CD14-positive monocyte (primary cell): ENCODE measurements around the gene PSMD1. TPM values are rescaled to one million over a fixed set of nuclear protein-coding genes. Genes with fewer than 3 reads are reported as not detected.

Source experiments
- DNase-seq, 3 donors: peaks; one replicate each; pipeline ENCODE4 v3.0.0-alpha.2; 2011 to 2022
- H2AFZ ChIP-seq: 2 replicates; pipeline ENCODE4 v1.6.0; 2012; ENCODE audit warnings: mild to moderate bottlenecking, low read depth, low read length, inconsistent platforms; ENCODE audit not compliant: insufficient read depth, poor library complexity, severe bottlenecking
- H3K27ac ChIP-seq, 2 donors: 1 replicate in 1 of 2; 2 replicates in 1 of 2; pipeline ENCODE4 v1.5.1; 2012 to 2013; ENCODE audit warnings: low read length in 2 of 2, control low read depth in 1 of 2, inconsistent platforms in 1 of 2, low read depth in 1 of 2, mild to moderate bottlenecking in 1 of 2
- H3K27me3 ChIP-seq, 2 donors: one replicate each; pipeline versions ENCODE4 v1.6.0 to v1.6.1; 2011 to 2013; ENCODE audit warnings: low read length in 2 of 2; ENCODE audit not compliant: control insufficient read depth in 2 of 2, insufficient read depth in 2 of 2
- H3K36me3 ChIP-seq, 2 donors: replicated peaks in 1 of 2; 1 replicate in 1 of 2; 2 replicates in 1 of 2; pipeline versions ENCODE4 v1.5.1 to v1.6.1; 2012 to 2013; ENCODE audit warnings: low read length in 2 of 2, control low read depth in 1 of 2, inconsistent platforms in 1 of 2, mild to moderate bottlenecking in 1 of 2; ENCODE audit not compliant: insufficient read depth in 2 of 2, control insufficient read depth in 1 of 2
- H3K4me1 ChIP-seq, 2 donors: 1 replicate in 1 of 2; 2 replicates in 1 of 2; pipeline versions ENCODE4 v1.5.1 to v1.6.1; 2012 to 2013; ENCODE audit warnings: low read length in 2 of 2, control low read depth in 1 of 2, inconsistent platforms in 1 of 2, mild to moderate bottlenecking in 1 of 2, moderate library complexity in 1 of 2; ENCODE audit not compliant: insufficient read depth in 2 of 2, control insufficient read depth in 1 of 2
- H3K4me2 ChIP-seq: replicated peaks from 2 replicates; pipeline ENCODE3; 2012; ENCODE audit warnings: low read length, moderate library complexity, mild to moderate bottlenecking; ENCODE audit not compliant: poor library complexity, severe bottlenecking; ENCODE audit errors: extremely low read depth
- H3K4me3 ChIP-seq, 3 experiments: fragments of 200-600 bp in 1 of 3; sonication (generic) in 1 of 3; replicated peaks in 1 of 3; 1 replicate in 2 of 3; 2 replicates in 1 of 3; pipeline ENCODE4 v1.5.1; 2011 to 2013; ENCODE audit warnings: low read length in 3 of 3, mild to moderate bottlenecking in 3 of 3, control low read depth in 2 of 3, low read depth in 2 of 3, inconsistent platforms in 1 of 3, moderate library complexity in 1 of 3
- H3K79me2 ChIP-seq: 2 replicates; pipeline ENCODE4 v1.6.0; 2012; ENCODE audit warnings: mild to moderate bottlenecking, control low read depth, inconsistent platforms, low read length, moderate library complexity; ENCODE audit not compliant: insufficient read depth
- H3K9ac ChIP-seq: 2 replicates; pipeline ENCODE4 v1.6.0; 2017; ENCODE audit warnings: low read length, mild to moderate bottlenecking; ENCODE audit not compliant: insufficient read depth, poor library complexity, severe bottlenecking
- H3K9me3 ChIP-seq, 2 donors: replicated peaks in 1 of 2; 1 replicate in 1 of 2; 2 replicates in 1 of 2; pipeline versions ENCODE4 v1.5.1 to v1.6.1; 2012 to 2013; ENCODE audit warnings: low read length in 2 of 2, control low read depth in 1 of 2; ENCODE audit not compliant: control insufficient read depth in 1 of 2, insufficient read depth in 1 of 2
- H4K20me1 ChIP-seq: 2 replicates; pipeline ENCODE4 v1.6.0; 2012; ENCODE audit warnings: mild to moderate bottlenecking, low read length, control low read depth, moderate library complexity; ENCODE audit not compliant: insufficient read depth
- H3K27ac Mint-ChIP-seq, 7 donors: one replicate each; pipeline ENCODE4 v1.8.0; 2020; ENCODE audit warnings: mild to moderate bottlenecking in 7 of 7, mixed read lengths in 7 of 7, moderate library complexity in 6 of 7, inconsistent platforms in 2 of 7
- H3K27me3 Mint-ChIP-seq, 3 donors: one replicate each; pipeline ENCODE4 v1.8.0; 2021 to 2022; ENCODE audit warnings: low read depth in 3 of 3, mild to moderate bottlenecking in 3 of 3, mixed read lengths in 3 of 3, moderate library complexity in 3 of 3, inconsistent platforms in 1 of 3
- H3K36me3 Mint-ChIP-seq, 2 donors: one replicate each; pipeline ENCODE4 v1.8.0; 2020; ENCODE audit warnings: mixed read lengths in 2 of 2, inconsistent platforms in 1 of 2, mild to moderate bottlenecking in 1 of 2
- H3K4me1 Mint-ChIP-seq: one replicate; pipeline ENCODE4 v1.8.0; 2020; ENCODE audit warnings: mild to moderate bottlenecking, mixed read lengths
- H3K4me3 Mint-ChIP-seq, 2 donors: one replicate each; pipeline ENCODE4 v1.8.0; 2020; ENCODE audit warnings: mild to moderate bottlenecking in 2 of 2, mixed read lengths in 2 of 2, moderate library complexity in 1 of 2
- H3K9me3 Mint-ChIP-seq, 7 donors: one replicate each; pipeline ENCODE4 v1.8.0; 2020 to 2022; ENCODE audit warnings: mixed read lengths in 7 of 7, mild to moderate bottlenecking in 6 of 7, moderate library complexity in 6 of 7, inconsistent platforms in 2 of 7
- WGBS: methylation state at CpG from one replicate; pipeline ENCODE4 v1.1.5; 2013; ENCODE audit warnings: missing lambda C conversion rate; ENCODE audit not compliant: insufficient coverage; 5-methylcytosine and 5-hydroxymethylcytosine counted together
- intact Hi-C, 2 donors: fragments of 100-400 bp; cut with micrococcal nuclease; formaldehyde crosslinking; loops; one replicate each; pipeline versions ENCODE4 v1.15.0 to v1.15.1; 2023
- polyA plus RNA-seq, 3 donors: library from polyadenylated mRNA; depleted of rRNA in 1 of 3; unstranded in 2 of 3; stranded (reverse) in 1 of 3; fragments of 300-500 nt in 2 of 3; fragments of >200 nt in 1 of 3; fragmentation: Illumina TruSeq in 2 of 3; gene quantifications; 1 replicate in 2 of 3; 2 replicates in 1 of 3; pipeline ENCODE4 v1.2.3, GENCODE V29; 2012 to 2021
- TF ChIP-seq, protein P1 (sequence below): fragments of 200-600 bp; IDR thresholded peaks from one replicate; pipeline ENCODE4 v1.8.0; 2022; ENCODE audit warnings: antibody characterized with exemption, mild to moderate bottlenecking

The PSMD1 gene
- polyA plus RNA-seq, 3 donors, result 23.5 to 53.9 (median 37.7) TPM

DNA sequence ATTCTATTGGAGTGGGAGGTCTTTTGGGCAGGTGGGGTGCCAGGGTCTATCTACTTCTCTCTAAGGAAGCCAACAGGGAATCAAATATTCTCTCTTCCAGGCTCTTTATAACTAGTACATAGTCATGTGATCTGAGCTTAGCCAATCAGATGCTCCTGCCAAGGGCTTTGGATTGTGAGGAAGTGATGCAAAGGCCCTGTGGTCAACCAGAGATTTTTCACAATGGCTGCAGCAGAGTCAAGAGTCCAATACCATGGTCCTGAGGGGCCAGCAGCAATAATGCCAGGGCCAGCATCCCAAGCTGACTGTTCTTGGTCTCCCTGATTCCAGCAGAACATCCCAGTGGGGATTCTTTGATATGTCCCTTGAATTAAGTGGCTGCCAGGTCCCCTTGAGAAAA lies 27.8 kb upstream of the PSMD1 start:
- H3K36me3 ChIP-seq, result no peaks in the 10 kb centered on the region
- no peaks in the 10 kb centered on the region for H3K9me3 ChIP-seq
- H2AFZ ChIP-seq, result no peak overlapping the region
- no peak for DNase-seq
- Mint-ChIP-seq H3K9me3 (peaks cover 0 to 5% (median 0%) of the 10 kb centered on the region in 7 donors), H3K4me1 (no peaks in the 10 kb centered on the region), H3K27ac (no peak overlapping the region), H3K27me3 (peaks cover 9 to 21% (median 14%) of the 10 kb centered on the region in 3 donors), H3K36me3 (no peaks in the 10 kb centered on the region), H3K4me3 (no peak overlapping the region)
- intact Hi-C loops, result no loop called here
- TF ChIP-seq, protein P1, sequence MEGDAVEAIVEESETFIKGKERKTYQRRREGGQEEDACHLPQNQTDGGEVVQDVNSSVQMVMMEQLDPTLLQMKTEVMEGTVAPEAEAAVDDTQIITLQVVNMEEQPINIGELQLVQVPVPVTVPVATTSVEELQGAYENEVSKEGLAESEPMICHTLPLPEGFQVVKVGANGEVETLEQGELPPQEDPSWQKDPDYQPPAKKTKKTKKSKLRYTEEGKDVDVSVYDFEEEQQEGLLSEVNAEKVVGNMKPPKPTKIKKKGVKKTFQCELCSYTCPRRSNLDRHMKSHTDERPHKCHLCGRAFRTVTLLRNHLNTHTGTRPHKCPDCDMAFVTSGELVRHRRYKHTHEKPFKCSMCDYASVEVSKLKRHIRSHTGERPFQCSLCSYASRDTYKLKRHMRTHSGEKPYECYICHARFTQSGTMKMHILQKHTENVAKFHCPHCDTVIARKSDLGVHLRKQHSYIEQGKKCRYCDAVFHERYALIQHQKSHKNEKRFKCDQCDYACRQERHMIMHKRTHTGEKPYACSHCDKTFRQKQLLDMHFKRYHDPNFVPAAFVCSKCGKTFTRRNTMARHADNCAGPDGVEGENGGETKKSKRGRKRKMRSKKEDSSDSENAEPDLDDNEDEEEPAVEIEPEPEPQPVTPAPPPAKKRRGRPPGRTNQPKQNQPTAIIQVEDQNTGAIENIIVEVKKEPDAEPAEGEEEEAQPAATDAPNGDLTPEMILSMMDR, result no peak
- no peaks in the 10 kb centered on the region for H3K27me3 ChIP-seq
- H3K4me1 ChIP-seq, result no peaks in the 10 kb centered on the region
- no peak overlapping the region for H3K4me2 ChIP-seq
- no peaks in the 10 kb centered on the region for H4K20me1 ChIP-seq
- no peak overlapping the region for H3K9ac ChIP-seq
- H3K27ac ChIP-seq, result no peak overlapping the region
- no peak overlapping the region for H3K4me3 ChIP-seq
- no peaks in the 10 kb centered on the region for H3K79me2 ChIP-seq

GRCh38 chr2:231029563-231029962 lies 27.1 kb upstream of the PSMD1 start:
- Histone ChIP-seq H3K79me2 (no peaks in the 10 kb centered on the region), H3K36me3 (no peaks in the 10 kb centered on the region), H3K27me3 (no peaks in the 10 kb centered on the region), H3K4me3 (no peak overlapping the region), H4K20me1 (no peaks in the 10 kb centered on the region), H2AFZ (no peak overlapping the region), H3K27ac (no peak overlapping the region), H3K9ac (no peak overlapping the region), H3K4me2 (no peak overlapping the region), H3K4me1 (no peaks in the 10 kb centered on the region), H3K9me3 (no peaks in the 10 kb centered on the region)
- Mint-ChIP-seq H3K9me3 (peaks cover 0 to 5% (median 0%) of the 10 kb centered on the region in 7 donors), H3K27me3 (peaks cover 10 to 25% (median 16%) of the 10 kb centered on the region in 3 donors), H3K4me3 (no peak overlapping the region), H3K27ac (no peak overlapping the region), H3K36me3 (no peaks in the 10 kb centered on the region), H3K4me1 (no peaks in the 10 kb centered on the region)
- intact Hi-C loops, result no loop called here
- 84% methylated on average over 6 of the region's 9 CpGs for WGBS
- TF ChIP-seq, protein P1, result no peak
- DNase-seq, result no peak
